ENCODE measurements around the gene AGBL5.

GRCh38 chr2:27050281-27050995 lies 1.0 kb upstream of the AGBL5 start:
- TF ChIP-seq, protein P1, sequence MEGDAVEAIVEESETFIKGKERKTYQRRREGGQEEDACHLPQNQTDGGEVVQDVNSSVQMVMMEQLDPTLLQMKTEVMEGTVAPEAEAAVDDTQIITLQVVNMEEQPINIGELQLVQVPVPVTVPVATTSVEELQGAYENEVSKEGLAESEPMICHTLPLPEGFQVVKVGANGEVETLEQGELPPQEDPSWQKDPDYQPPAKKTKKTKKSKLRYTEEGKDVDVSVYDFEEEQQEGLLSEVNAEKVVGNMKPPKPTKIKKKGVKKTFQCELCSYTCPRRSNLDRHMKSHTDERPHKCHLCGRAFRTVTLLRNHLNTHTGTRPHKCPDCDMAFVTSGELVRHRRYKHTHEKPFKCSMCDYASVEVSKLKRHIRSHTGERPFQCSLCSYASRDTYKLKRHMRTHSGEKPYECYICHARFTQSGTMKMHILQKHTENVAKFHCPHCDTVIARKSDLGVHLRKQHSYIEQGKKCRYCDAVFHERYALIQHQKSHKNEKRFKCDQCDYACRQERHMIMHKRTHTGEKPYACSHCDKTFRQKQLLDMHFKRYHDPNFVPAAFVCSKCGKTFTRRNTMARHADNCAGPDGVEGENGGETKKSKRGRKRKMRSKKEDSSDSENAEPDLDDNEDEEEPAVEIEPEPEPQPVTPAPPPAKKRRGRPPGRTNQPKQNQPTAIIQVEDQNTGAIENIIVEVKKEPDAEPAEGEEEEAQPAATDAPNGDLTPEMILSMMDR (IDR thresholded peaks at IDR 0.05; ENCODE audit: low read length), result 0 out of 2 replicates have a peak, but pooled peaks have one; percentile 5
- TF ChIP-seq EZH2 (IDR thresholded peaks at IDR 0.05; ENCODE audit: borderline replicate concordance, low read length), result no peak
